Spleen (tissue), 11 donors: ENCODE measurements around the gene GRIK1. TPM values are rescaled to one million over a fixed set of nuclear protein-coding genes. Genes with fewer than 3 reads are reported as not detected.

Experiments
- DNase-seq: peaks from one replicate; pipeline ENCODE4 v3.0.0-alpha.2; 2020
- H3K27ac ChIP-seq, 8 donors: fragments of 200-600 bp; sonication (generic) in 7 of 8; 1 replicate in 4 of 8; 2 replicates in 4 of 8; pipeline versions ENCODE4 v1.5.0 to v1.8.0; 2016 to 2021; ENCODE audit warnings: inconsistent platforms in 4 of 8, mild to moderate bottlenecking in 4 of 8, moderate library complexity in 1 of 8
- H3K27me3 ChIP-seq, 7 donors: fragments of 200-600 bp; sonication (generic) in 6 of 7; replicated peaks in 1 of 7; 1 replicate in 4 of 7; 2 replicates in 3 of 7; pipeline versions ENCODE4 v1.5.0 to v1.8.0; 2016 to 2021; ENCODE audit warnings: inconsistent platforms in 3 of 7, mild to moderate bottlenecking in 1 of 7
- H3K36me3 ChIP-seq, 6 donors: fragments of 200-600 bp; sonication (generic) in 5 of 6; 1 replicate in 4 of 6; 2 replicates in 2 of 6; pipeline versions ENCODE4 v1.5.0 to v1.8.0; 2016 to 2021; ENCODE audit warnings: inconsistent platforms in 2 of 6
- H3K4me1 ChIP-seq, 6 donors: fragments of 200-600 bp; sonication (generic) in 5 of 6; 1 replicate in 3 of 6; 2 replicates in 3 of 6; pipeline versions ENCODE4 v1.5.0 to v1.8.0; 2016 to 2021; ENCODE audit warnings: inconsistent platforms in 3 of 6
- H3K4me3 ChIP-seq, 8 donors: fragments of 200-600 bp; sonication (generic) in 7 of 8; 1 replicate in 4 of 8; 2 replicates in 4 of 8; pipeline versions ENCODE4 v1.5.0 to v1.8.0; 2016 to 2021; ENCODE audit warnings: inconsistent platforms in 4 of 8, mild to moderate bottlenecking in 4 of 8, moderate library complexity in 2 of 8
- H3K9me3 ChIP-seq, 8 donors: fragments of 200-600 bp; sonication (generic) in 7 of 8; 1 replicate in 4 of 8; 2 replicates in 4 of 8; pipeline versions ENCODE4 v1.5.0 to v1.8.0; 2016 to 2021; ENCODE audit warnings: inconsistent platforms in 4 of 8
- POLR2A ChIP-seq, 3 donors: fragments of 450-650 bp; IDR thresholded peaks; one replicate each; pipeline ENCODE4 v1.5.1; 2017; ENCODE audit warnings: antibody characterized with exemption in 3 of 3, mild to moderate bottlenecking in 1 of 3
- POLR2AphosphoS5 ChIP-seq, 3 donors: sonication (generic); formaldehyde crosslinking; IDR thresholded peaks; one replicate each; pipeline ENCODE4 v1.5.1; 2017; ENCODE audit warnings: antibody characterized with exemption in 3 of 3
- WGBS, 5 donors: extraction: QIAGEN DNeasy Blood & Tissue Kit in 3 of 5; methylation state at CpG; one replicate each; pipeline versions ENCODE4 v1.1.5 to v1.1.7; 2013 to 2018; 5-methylcytosine and 5-hydroxymethylcytosine counted together
- intact Hi-C: fragments of 100-400 bp; cut with DNase I; formaldehyde crosslinking; loops from one replicate; pipeline ENCODE4 v1.15.0; 2023; ENCODE audit warnings: low total_unique reads
- polyA plus RNA-seq, 3 donors: library from polyadenylated mRNA; stranded (reverse); fragments of 200-250 nt; gene quantifications; one replicate each; pipeline ENCODE4 v1.2.1, GENCODE V29; 2013
- total RNA-seq, 7 donors: library from RNA; depleted of rRNA in 3 of 7; stranded (reverse); fragments of >200 nt in 3 of 7; fragmentation: NEBNext Ultra II Directional in 4 of 7; extraction: Animal tissue kit (Norgen Biotek cat#: 25700) in 4 of 7; gene quantifications; one replicate each; pipeline versions ENCODE4 v1.1.0 to v1.2.1, GENCODE V29; 2016 to 2021
- TF ChIP-seq, protein P1 (sequence below), 11 experiments: fragments of 200-600 bp in 7 of 11; fragments of 450-650 bp in 4 of 11; sonication (generic) in 4 of 11; IDR thresholded peaks in 8 of 11; conservative IDR thresholded peaks in 3 of 11; 1 replicate in 7 of 11; 2 replicates in 4 of 11; pipeline versions ENCODE4 v1.4.0 to v1.8.0; 2016 to 2021; ENCODE audit warnings: antibody characterized with exemption in 11 of 11, inconsistent platforms in 4 of 11, mild to moderate bottlenecking in 1 of 11
- donor health status: healthy with polysubstance abuse.
- donor health status: DM: no; HTN: no; CAD: no; lungs with moderate emphysema.
- donor health status: DM: no; HTN: no; CAD: no.
- donor health status: Bipolar disorder and iron deficiency.
- donor health status: healthy.
- donor health status: DM: no; HTN: no; CAD: no.
- donor health status: DM: yes; HTN: yes; CAD: no.

The GRIK1 gene
- total and polyA plus RNA-seq, 10 donors: 0.02 to 0.17 (median 0.04) TPM; not detected in 7

DNA sequence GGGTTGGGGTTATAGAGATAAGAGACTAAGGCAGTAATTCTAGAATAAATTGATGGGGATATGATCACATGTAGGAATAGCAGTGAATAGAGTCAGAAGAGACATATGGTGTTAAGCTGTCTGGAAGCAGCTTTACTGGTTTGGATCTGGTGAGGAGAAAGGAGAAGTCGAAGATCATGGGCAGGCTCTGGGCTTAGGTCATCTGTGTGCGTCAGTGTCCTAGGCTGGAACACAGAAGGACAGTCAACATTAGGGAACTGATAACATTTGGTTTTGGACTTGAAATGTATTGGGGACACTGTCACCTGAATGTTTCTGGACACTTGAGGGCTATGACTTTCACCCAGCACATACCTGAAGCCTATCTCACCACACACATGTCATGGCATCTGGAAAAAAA, 13.9 kb upstream of the GRIK1 start:
- WGBS, 5 donors: 69 to 94% (median 83%) methylated on average over 2 of the region's 2 CpGs
- no peak for DNase-seq
- Histone ChIP-seq H3K9me3 (peaks cover 0 to 3% (median 0%) of the 10 kb centered on the region in 8 donors), H3K4me3 (no peak overlapping the region), H3K4me1 (no peaks in the 10 kb centered on the region), H3K27ac (no peak overlapping the region), H3K36me3 (no peaks in the 10 kb centered on the region), H3K27me3 (no peaks in the 10 kb centered on the region)
- TF ChIP-seq, protein P1, sequence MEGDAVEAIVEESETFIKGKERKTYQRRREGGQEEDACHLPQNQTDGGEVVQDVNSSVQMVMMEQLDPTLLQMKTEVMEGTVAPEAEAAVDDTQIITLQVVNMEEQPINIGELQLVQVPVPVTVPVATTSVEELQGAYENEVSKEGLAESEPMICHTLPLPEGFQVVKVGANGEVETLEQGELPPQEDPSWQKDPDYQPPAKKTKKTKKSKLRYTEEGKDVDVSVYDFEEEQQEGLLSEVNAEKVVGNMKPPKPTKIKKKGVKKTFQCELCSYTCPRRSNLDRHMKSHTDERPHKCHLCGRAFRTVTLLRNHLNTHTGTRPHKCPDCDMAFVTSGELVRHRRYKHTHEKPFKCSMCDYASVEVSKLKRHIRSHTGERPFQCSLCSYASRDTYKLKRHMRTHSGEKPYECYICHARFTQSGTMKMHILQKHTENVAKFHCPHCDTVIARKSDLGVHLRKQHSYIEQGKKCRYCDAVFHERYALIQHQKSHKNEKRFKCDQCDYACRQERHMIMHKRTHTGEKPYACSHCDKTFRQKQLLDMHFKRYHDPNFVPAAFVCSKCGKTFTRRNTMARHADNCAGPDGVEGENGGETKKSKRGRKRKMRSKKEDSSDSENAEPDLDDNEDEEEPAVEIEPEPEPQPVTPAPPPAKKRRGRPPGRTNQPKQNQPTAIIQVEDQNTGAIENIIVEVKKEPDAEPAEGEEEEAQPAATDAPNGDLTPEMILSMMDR (IDR thresholded peaks at IDR 0.05 in 8 of 11, conservative IDR thresholded peaks at IDR 0.05 in 3 of 11): no peak
- no peak for TF ChIP-seq POLR2A (IDR thresholded peaks at IDR 0.05)
- TF ChIP-seq POLR2AphosphoS5 (IDR thresholded peaks at IDR 0.05): no peak
- intact Hi-C loops: no loop called here

DNA sequence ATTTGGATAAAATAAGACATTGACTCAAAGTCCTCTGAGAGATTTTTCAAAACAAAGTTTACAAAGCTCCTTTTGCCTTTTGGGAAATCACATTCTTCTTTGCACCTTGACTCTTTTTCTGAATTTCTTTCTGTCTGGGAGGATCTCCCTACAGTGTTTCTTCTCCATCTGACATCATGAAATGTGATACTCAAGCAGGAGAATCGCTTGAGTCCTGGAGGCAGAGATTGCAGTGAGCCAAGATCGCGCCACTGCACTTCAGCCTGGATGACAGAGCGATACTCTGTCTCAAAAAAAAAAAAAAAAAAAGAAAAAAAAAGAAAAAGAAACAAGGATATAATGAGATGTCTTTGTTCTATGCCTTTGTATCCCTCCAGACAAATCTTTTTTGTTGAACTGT, 13.3 kb upstream of the GRIK1 start:
- intact Hi-C loops: no loop called here
- WGBS, 5 donors: 68 to 82% (median 76%) methylated on average over 4 of the region's 4 CpGs
- DNase-seq: no peak

DNA sequence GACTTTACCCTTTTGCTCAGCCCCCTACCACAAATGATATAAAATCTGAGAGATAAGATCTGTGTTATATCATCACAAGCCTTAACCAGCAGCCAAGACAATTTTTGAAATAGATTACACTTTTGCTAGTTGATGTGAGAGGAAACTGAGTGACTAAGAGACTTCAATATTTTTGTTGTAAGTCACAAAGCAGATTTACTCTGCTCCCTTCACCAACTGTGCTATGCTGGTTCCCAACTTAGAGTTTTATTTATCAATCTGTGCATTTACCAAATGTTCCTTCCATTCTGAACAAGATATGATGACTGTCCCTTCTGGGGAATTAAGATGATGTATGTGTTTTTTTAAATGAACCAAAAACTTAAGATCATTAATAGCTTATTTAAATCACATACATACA, 12.1 kb upstream of the GRIK1 start:
- intact Hi-C loops: no loop called here
- H3K27ac ChIP-seq: no peak overlapping the region
- DNase-seq: no peak
- no peaks in the 10 kb centered on the region for H3K4me1 ChIP-seq
- no peaks in the 10 kb centered on the region for H3K36me3 ChIP-seq
- no peak overlapping the region for H3K4me3 ChIP-seq
- no peaks in the 10 kb centered on the region for H3K9me3 ChIP-seq
- TF ChIP-seq, protein P1 (IDR thresholded peaks at IDR 0.05 in 8 of 11, conservative IDR thresholded peaks at IDR 0.05 in 3 of 11): no peak
- TF ChIP-seq POLR2A (IDR thresholded peaks at IDR 0.05) (no peak), POLR2AphosphoS5 (IDR thresholded peaks at IDR 0.05) (no peak)
- no peaks in the 10 kb centered on the region for H3K27me3 ChIP-seq

More for the DNA sequence above, 13.3 kb upstream of the GRIK1 start:
- Histone ChIP-seq H3K4me3 (no peak overlapping the region), H3K27ac (no peak overlapping the region), H3K27me3 (no peaks in the 10 kb centered on the region), H3K9me3 (peaks cover 0 to 3% (median 0%) of the 10 kb centered on the region in 8 donors), H3K4me1 (no peaks in the 10 kb centered on the region), H3K36me3 (no peaks in the 10 kb centered on the region)
- TF ChIP-seq, protein P1 (IDR thresholded peaks at IDR 0.05 in 8 of 11, conservative IDR thresholded peaks at IDR 0.05 in 3 of 11): no peak
- TF ChIP-seq POLR2A (IDR thresholded peaks at IDR 0.05): no peak
- no peak for TF ChIP-seq POLR2AphosphoS5 (IDR thresholded peaks at IDR 0.05)

DNA sequence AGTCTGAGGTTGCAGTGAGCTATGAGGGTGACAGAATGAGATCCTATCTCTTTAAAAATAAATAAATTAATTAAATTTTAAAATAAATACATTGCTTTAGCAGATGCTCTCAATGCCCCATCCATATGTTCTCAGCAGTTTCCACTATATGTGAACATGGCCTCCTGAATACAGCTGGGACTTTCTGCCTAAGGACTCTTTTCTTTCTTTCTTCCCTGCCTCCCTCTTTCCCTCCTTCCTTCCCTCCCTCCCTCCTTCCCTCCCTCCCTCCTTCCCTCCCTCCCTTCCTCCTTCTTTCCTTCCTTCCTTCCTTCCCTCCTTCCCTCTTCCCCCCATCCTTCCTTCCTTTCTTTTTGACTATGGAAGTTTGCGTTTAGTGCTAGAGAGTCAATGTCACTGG, 10.2 kb upstream of the GRIK1 start:
- DNase-seq: no peak
- Histone ChIP-seq H3K4me1 (no peaks in the 10 kb centered on the region), H3K27me3 (no peaks in the 10 kb centered on the region), H3K27ac (no peak overlapping the region), H3K4me3 (no peak overlapping the region), H3K9me3 (no peaks in the 10 kb centered on the region), H3K36me3 (no peaks in the 10 kb centered on the region)
- intact Hi-C loops: no loop called here
- no peak for TF ChIP-seq POLR2AphosphoS5 (IDR thresholded peaks at IDR 0.05)
- TF ChIP-seq, protein P1 (IDR thresholded peaks at IDR 0.05 in 8 of 11, conservative IDR thresholded peaks at IDR 0.05 in 3 of 11): no peak
- no peak for TF ChIP-seq POLR2A (IDR thresholded peaks at IDR 0.05)
- WGBS, 5 donors: 67 to 85% (median 83%) methylated on average over 1 of the region's 1 CpG
